ENCODE data around the gene RTTN.
"Not testable (repeated sequence)": the region's sequence is repeated elsewhere in the genome, so short reads cannot be mapped to it uniquely, and the experiment has no call there.

RTTN gene

GRCh38 chr18:69980982-69981804, 224.3 kb downstream of the RTTN start:
- no peak for DNase-seq (ENCODE audit: low read depth in 3 of 3, low spot score in 1 of 3)

GRCh38 chr18:69980509-69980908, 225.0 kb downstream of the RTTN start:
- DNase-seq (ENCODE audit: low read depth in 3 of 3, low spot score in 1 of 3) = no peak

- no peak for DNase-seq (ENCODE audit: low read depth in 3 of 3, low spot score in 1 of 3)
Observed at GRCh38 chr18:69978732-69979715, 226.5 kb downstream of the RTTN start.

- DNase-seq (ENCODE audit: low read depth in 3 of 3, low spot score in 1 of 3) = not testable (repeated sequence)
Observed at GRCh38 chr18:69975294-69975693, 230.2 kb downstream of the RTTN start.

GRCh38 chr18:69974365-69974764, 231.1 kb downstream of the RTTN start:
- DNase-seq (ENCODE audit: low read depth in 3 of 3, low spot score in 1 of 3) = no peak

- no peak for DNase-seq (ENCODE audit: low read depth in 3 of 3, low spot score in 1 of 3)
Observed at GRCh38 chr18:69969491-69969890, 236.0 kb downstream of the RTTN start.

GRCh38 chr18:69968039-69968438, 237.4 kb downstream of the RTTN start:
- no peak for DNase-seq (ENCODE audit: low read depth in 3 of 3, low spot score in 1 of 3)

GRCh38 chr18:69963196-69963595, 242.3 kb downstream of the RTTN start:
- no peak for DNase-seq (ENCODE audit: low read depth in 3 of 3, low spot score in 1 of 3)

- no peak for DNase-seq (ENCODE audit: low read depth in 3 of 3, low spot score in 1 of 3)
Observed at GRCh38 chr18:69961718-69962117, 243.8 kb downstream of the RTTN start.

GRCh38 chr18:69958422-69958821, 247.1 kb downstream of the RTTN start:
- DNase-seq (ENCODE audit: low read depth in 3 of 3, low spot score in 1 of 3) = no peak

- DNase-seq (ENCODE audit: low read depth in 3 of 3, low spot score in 1 of 3) = no peak
Observed at GRCh38 chr18:69957747-69958146, 247.7 kb downstream of the RTTN start.

GRCh38 chr18:69956665-69957620, 248.5 kb downstream of the RTTN start:
- no peak for DNase-seq (ENCODE audit: low read depth in 3 of 3, low spot score in 1 of 3)

GRCh38 chr18:69956057-69956456, 249.4 kb downstream of the RTTN start:
- DNase-seq (ENCODE audit: low read depth in 3 of 3, low spot score in 1 of 3) = no peak

GRCh38 chr18:69954719-69955480, 250.6 kb downstream of the RTTN start:
- DNase-seq (ENCODE audit: low read depth in 3 of 3, low spot score in 1 of 3) = no peak

GRCh38 chr18:69953191-69953590, 252.3 kb downstream of the RTTN start:
- no peak for DNase-seq (ENCODE audit: low read depth in 3 of 3, low spot score in 1 of 3)
